Caco-2 (cell line): ENCODE results near the gene ASGR1. TPM values are rescaled to one million over a fixed set of nuclear protein-coding genes. Genes with fewer than 3 reads are reported as not detected.

Source experiments
- BruUV-seq: library from RNA; stranded (reverse); fragments of 400-500 nt; replicated peaks from 2 replicates; lab custom pipeline; 2021; lab: Mats Ljungman, UMichigan
- CTCF ChIA-PET: fragments of 300-600 bp; sonication (Branson Sonifier 250); formaldehyde crosslinking; loops from one replicate; lab custom pipeline; 2022; ENCODE audit warnings: antibody characterized with exemption; lab: Charles Lee
- POLR2A ChIA-PET: fragments of 300-600 bp; sonication (Branson Sonifier 250); formaldehyde crosslinking; loops from one replicate; lab custom pipeline; 2022; ENCODE audit warnings: antibody characterized with exemption; lab: Charles Lee
- DNase-seq, 2 experiments: peaks; one replicate each; pipeline versions ENCODE4 v3.0.0 to v3.0.0-alpha.2; 2020 to 2022
- H3K27me3 ChIP-seq: replicated peaks from 2 replicates; pipeline ENCODE4 v1.6.0; 2011; ENCODE audit warnings: low read length; ENCODE audit not compliant: control insufficient read depth, insufficient read depth
- H3K36me3 ChIP-seq: 2 replicates; pipeline ENCODE4 v1.5.1; 2011; ENCODE audit warnings: low read length; ENCODE audit not compliant: control insufficient read depth, insufficient read depth
- H3K4me1 ChIP-seq: fragments of 250-450 bp; sonication (Bioruptor Pico); 2 replicates; pipeline ENCODE4 v1.5.1; 2020; ENCODE audit warnings: mild to moderate bottlenecking
- H3K4me3 ChIP-seq: 2 replicates; pipeline ENCODE4 v1.5.1; 2011; ENCODE audit warnings: low read depth, mild to moderate bottlenecking, control low read depth, low read length
- H3K9me3 ChIP-seq: fragments of 250-450 bp; sonication (Bioruptor Pico); 2 replicates; pipeline ENCODE4 v1.5.1; 2020; ENCODE audit warnings: mild to moderate bottlenecking, moderate library complexity
- H3K27ac Mint-ChIP-seq: one replicate; pipeline ENCODE4 v1.8.0; 2022; ENCODE audit warnings: mixed read lengths; ENCODE audit not compliant: unreplicated experiment
- H3K27me3 Mint-ChIP-seq: one replicate; pipeline ENCODE4 v1.8.0; 2022; ENCODE audit warnings: mixed read lengths; ENCODE audit not compliant: insufficient read depth, unreplicated experiment
- H3K36me3 Mint-ChIP-seq: one replicate; pipeline ENCODE4 v1.8.0; 2022; ENCODE audit warnings: mild to moderate bottlenecking, mixed read lengths; ENCODE audit not compliant: insufficient read depth, unreplicated experiment
- H3K4me1 Mint-ChIP-seq: one replicate; pipeline ENCODE4 v1.8.0; 2022; ENCODE audit warnings: low read depth, mixed read lengths; ENCODE audit not compliant: unreplicated experiment
- H3K4me3 Mint-ChIP-seq: one replicate; pipeline ENCODE4 v1.8.0; 2022; ENCODE audit warnings: mild to moderate bottlenecking, moderate library complexity, mixed read lengths; ENCODE audit not compliant: unreplicated experiment
- H3K9me3 Mint-ChIP-seq: one replicate; pipeline ENCODE4 v1.8.0; 2022; ENCODE audit warnings: mixed read lengths; ENCODE audit not compliant: unreplicated experiment
- CTCF ChIP-seq, 2 experiments: fragments of 200-600 bp in 1 of 2; IDR thresholded peaks; 1 replicate in 1 of 2; 2 replicates in 1 of 2; pipeline versions ENCODE4 v1.5.1 to v1.8.0; 2011 to 2022; ENCODE audit warnings: antibody characterized with exemption in 1 of 2, control low read depth in 1 of 2, inconsistent platforms in 1 of 2, low read depth in 1 of 2, low read length in 1 of 2, mild to moderate bottlenecking in 1 of 2, moderate library complexity in 1 of 2; ENCODE audit not compliant: insufficient read depth in 1 of 2, severe bottlenecking in 1 of 2, unreplicated experiment in 1 of 2
- intact Hi-C: fragments of 100-400 bp; cut with micrococcal nuclease; formaldehyde crosslinking; loops from one replicate; pipeline ENCODE4 v1.10.0; 2022; ENCODE audit not compliant: unreplicated experiment
- total RNA-seq: library from RNA; stranded (reverse); gene quantifications from 2 replicates; pipeline ENCODE4 v1.2.3, GENCODE V29; 2022

The ASGR1 gene
- total RNA-seq, 1 experiment from 2014 or later = 9.2 TPM

DNA sequence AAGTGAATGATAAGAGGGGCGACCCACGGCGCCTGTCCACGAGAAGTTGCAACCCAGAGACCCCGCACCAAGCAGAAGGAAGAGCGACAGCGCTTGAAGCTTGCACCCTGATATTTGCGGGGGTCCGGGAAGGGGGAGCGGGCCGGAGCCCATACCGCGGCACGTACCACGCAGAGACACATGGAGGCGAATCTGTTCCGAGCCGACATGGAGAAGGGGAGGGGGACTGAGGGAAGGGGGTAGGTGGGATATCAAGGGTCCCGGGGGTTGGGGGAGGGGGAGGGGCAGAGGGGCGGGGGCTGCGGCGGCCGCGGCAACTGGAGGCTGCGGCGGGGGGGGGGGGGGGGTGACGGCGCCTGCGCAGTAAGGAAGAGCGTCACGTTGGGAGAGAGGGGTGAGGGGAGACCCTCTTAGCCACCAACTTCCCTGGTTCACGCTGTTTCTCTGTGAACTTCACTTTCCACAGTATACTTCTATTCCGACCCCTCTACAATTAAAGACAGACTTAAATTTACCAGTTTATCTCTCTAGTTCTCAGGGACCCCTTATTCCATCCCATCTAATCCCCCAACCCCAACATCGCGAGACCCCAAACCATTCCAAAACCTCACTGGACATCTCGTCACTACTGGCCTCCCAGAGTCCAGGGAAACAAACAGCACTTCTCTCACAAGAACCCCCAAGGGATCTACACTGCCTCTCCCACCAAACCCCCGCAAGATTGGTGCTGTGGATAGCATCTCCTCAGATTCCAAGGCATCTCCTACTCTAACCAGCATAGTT, 32.5 kb upstream of the ASGR1 start:
- CTCF ChIA-PET = no interaction called here
- H3K9me3 Mint-ChIP-seq = no peaks in the 10 kb centered on the region
- no peaks in the 10 kb centered on the region for H3K4me1 Mint-ChIP-seq
- Histone ChIP-seq H3K36me3 (no peaks in the 10 kb centered on the region), H3K9me3 (no peaks in the 10 kb centered on the region), H3K4me1 (peaks cover 4% of the 10 kb centered on the region; the same call in 1 of the 2 replicates), H3K27me3 (no peaks in the 10 kb centered on the region), H3K4me3 (no peak overlapping the region)
- no TSS peak for BruUV-seq
- POLR2A ChIA-PET = no interaction called here
- TF ChIP-seq CTCF (IDR thresholded peaks at IDR 0.05; ENCODE audit: insufficient read depth in 1 of 2, low read depth in 1 of 2, low read length in 1 of 2, severe bottlenecking in 1 of 2, unreplicated experiment in 1 of 2) = no peak
- H3K27me3 Mint-ChIP-seq = no peaks in the 10 kb centered on the region
- intact Hi-C loops = no loop called here
- H3K36me3 Mint-ChIP-seq = peaks cover 23% of the 10 kb centered on the region
- no peak overlapping the region for H3K4me3 Mint-ChIP-seq
- no peak for DNase-seq
- no peak overlapping the region for H3K27ac Mint-ChIP-seq

GRCh38 chr17:7208754-7209460, 29.7 kb upstream of the ASGR1 start:
- ChIA-PET POLR2A (no interaction called here), CTCF (no interaction called here)
- Histone ChIP-seq H3K4me1 (no peaks in the 10 kb centered on the region), H3K36me3 (no peaks in the 10 kb centered on the region), H3K9me3 (no peaks in the 10 kb centered on the region), H3K27me3 (no peaks in the 10 kb centered on the region), H3K4me3 (no peak overlapping the region)
- no peak for TF ChIP-seq CTCF (IDR thresholded peaks at IDR 0.05; ENCODE audit: insufficient read depth in 1 of 2, low read depth in 1 of 2, low read length in 1 of 2, severe bottlenecking in 1 of 2, unreplicated experiment in 1 of 2)
- no TSS peak for BruUV-seq
- intact Hi-C loops = no loop called here
- no peaks in the 10 kb centered on the region for H3K9me3 Mint-ChIP-seq
- no peak for DNase-seq
- no peak overlapping the region for H3K27ac Mint-ChIP-seq
- peaks cover 9% of the 10 kb centered on the region for H3K36me3 Mint-ChIP-seq
- peaks cover 6% of the 10 kb centered on the region for H3K4me1 Mint-ChIP-seq
- H3K27me3 Mint-ChIP-seq = no peaks in the 10 kb centered on the region
- H3K4me3 Mint-ChIP-seq = no peak overlapping the region

GRCh38 chr17:7208027-7208571, 28.9 kb upstream of the ASGR1 start:
- no TSS peak for BruUV-seq
- DNase-seq = no peak
- Histone ChIP-seq H3K27me3 (no peaks in the 10 kb centered on the region), H3K36me3 (no peaks in the 10 kb centered on the region), H3K4me3 (no peak overlapping the region), H3K9me3 (no peaks in the 10 kb centered on the region), H3K4me1 (no peaks in the 10 kb centered on the region)
- Mint-ChIP-seq H3K36me3 (peaks cover 7% of the 10 kb centered on the region), H3K4me1 (peaks cover 6% of the 10 kb centered on the region), H3K4me3 (no peak overlapping the region), H3K9me3 (no peaks in the 10 kb centered on the region), H3K27me3 (no peaks in the 10 kb centered on the region), H3K27ac (no peak overlapping the region)
- intact Hi-C loops = no loop called here
- TF ChIP-seq CTCF (IDR thresholded peaks at IDR 0.05; ENCODE audit: insufficient read depth in 1 of 2, low read depth in 1 of 2, low read length in 1 of 2, severe bottlenecking in 1 of 2, unreplicated experiment in 1 of 2) = no peak
- CTCF ChIA-PET = no interaction called here
- POLR2A ChIA-PET = no interaction called here
